WI38 (cell line): ENCODE results near the gene NR1D2.

Source experiments
- H3K4me3 ChIP-seq: 2 replicates; pipeline ENCODE4 v1.5.1; 2011; ENCODE audit warnings: low read depth, mild to moderate bottlenecking, control low read depth, low read length
- CTCF ChIP-seq: IDR thresholded peaks from 2 replicates; pipeline ENCODE4 v1.5.1; 2012; ENCODE audit warnings: low read depth, mild to moderate bottlenecking, control low read depth, low read length

NR1D2 gene

DNA sequence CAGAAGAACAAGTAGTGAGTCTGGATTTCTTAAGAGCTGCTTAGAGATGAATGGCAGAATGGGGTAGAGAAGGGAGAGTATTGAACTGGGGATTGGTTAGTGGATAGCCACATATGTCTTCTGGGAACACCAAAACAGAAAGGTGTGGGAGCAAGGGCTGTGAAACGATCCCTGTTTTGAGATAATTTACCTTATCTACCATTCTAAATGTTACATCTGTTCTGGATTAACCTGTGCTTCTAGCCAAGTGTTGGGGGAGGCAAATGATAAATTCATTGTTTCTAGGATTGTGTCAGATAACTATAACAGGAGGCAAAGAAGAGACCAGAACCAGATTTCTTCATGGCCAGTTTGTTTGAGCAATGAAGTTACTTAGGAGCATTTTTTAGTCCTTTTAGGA lies 8.4 kb downstream of the NR1D2 start:
- TF ChIP-seq CTCF = no peak

GRCh38 chr3:23954144-23954543 lies 9.1 kb downstream of the NR1D2 start:
- no peak for TF ChIP-seq CTCF
- no peak overlapping the region for H3K4me3 ChIP-seq

More for the DNA sequence above, 8.4 kb downstream of the NR1D2 start:
- no peak overlapping the region for H3K4me3 ChIP-seq

- TF ChIP-seq CTCF = no peak
- H3K4me3 ChIP-seq = no peak overlapping the region
Measured at GRCh38 chr3:23956701-23957100, 11.6 kb downstream of the NR1D2 start.

DNA sequence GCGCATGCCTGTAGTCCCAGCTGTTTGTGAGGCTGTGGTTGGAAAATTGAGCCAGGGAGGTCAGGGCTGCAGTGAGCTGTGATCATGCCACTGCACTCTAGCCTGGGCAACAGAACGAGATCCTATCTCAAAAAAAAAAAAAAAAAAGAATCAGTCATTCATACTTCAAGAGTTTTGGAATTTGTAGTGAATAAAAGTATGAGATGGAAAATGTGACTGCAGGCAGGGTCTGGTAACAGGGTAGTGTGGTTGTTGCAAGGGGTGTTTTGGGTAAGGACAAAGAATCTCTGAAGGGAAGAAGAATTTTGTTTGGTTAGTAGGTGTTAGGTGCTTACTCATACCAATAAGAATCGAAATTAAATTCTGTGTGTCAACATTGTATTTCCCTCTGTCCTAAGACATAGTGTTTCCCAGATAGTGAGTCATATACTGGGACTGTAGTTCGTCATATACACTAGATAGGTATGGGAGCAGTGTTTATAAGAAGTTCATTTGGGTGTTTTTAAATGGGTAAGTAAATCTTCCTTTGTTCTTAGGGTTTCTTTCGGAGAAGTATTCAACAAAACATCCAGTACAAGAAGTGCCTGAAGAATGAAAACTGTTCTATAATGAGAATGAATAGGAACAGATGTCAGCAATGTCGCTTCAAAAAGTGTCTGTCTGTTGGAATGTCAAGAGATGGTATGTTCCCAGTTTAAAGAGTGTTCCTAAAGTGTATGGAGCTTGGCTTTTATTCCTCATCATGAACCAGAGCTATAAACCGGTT lies 14.2 kb downstream of the NR1D2 start:
- no peak overlapping the region for H3K4me3 ChIP-seq
- TF ChIP-seq CTCF = no peak

DNA sequence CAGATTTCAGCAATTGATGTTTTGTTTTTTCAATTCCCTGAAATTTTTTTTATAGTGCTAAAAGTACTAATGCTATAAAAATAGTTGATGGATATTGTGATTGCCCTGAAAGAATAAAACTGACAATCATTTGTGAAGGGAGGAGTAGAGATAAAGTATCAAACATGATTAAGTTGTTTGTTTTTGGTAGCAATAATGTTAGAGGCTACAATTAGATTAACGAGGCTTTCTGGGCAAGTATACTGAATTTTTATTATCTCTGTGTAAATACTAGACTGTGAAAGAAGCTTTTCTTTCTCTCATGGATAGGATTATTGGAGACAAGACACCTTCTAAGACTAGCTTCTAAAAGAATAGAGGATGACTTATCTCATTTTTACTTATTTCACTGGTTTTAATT lies 15.6 kb downstream of the NR1D2 start:
- H3K4me3 ChIP-seq = no peak overlapping the region
- no peak for TF ChIP-seq CTCF

DNA sequence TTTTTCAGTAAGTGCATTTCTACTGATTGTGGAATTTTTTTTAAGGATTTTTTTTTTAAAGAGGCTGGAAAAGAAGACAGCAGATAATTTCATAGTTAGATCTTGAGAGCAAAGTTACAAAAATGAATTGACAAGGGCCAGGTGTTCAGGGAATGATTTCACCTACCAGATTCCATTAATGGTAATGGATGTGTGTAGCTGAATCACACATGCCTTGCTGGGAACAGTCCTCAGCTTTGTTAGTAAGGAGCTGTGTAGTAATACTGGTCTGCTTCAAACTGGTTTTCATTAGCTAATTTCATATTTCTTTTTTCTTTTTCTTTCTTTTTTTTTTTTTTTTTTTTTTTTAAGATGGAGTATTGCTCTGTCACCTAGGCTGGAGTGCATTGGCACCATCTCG lies 16.0 kb downstream of the NR1D2 start:
- no peak overlapping the region for H3K4me3 ChIP-seq
- TF ChIP-seq CTCF = no peak

DNA sequence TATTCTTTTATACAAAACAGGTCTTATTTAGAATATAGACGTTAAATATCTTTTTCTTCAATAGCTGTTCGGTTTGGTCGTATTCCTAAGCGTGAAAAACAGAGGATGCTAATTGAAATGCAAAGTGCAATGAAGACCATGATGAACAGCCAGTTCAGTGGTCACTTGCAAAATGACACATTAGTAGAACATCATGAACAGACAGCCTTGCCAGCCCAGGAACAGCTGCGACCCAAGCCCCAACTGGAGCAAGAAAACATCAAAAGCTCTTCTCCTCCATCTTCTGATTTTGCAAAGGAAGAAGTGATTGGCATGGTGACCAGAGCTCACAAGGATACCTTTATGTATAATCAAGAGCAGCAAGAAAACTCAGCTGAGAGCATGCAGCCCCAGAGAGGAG lies 16.8 kb downstream of the NR1D2 start:
- no peak overlapping the region for H3K4me3 ChIP-seq
- no peak for TF ChIP-seq CTCF
